ENCODE measurements around the gene ARL15.

GRCh38 chr5:54222336-54222735 lies 88.0 kb downstream of the ARL15 start:
- TF ChIP-seq CTCF (conservative IDR thresholded peaks at IDR 0.05; ENCODE audit: low read depth, low read length) = no peak
- TF ChIP-seq EZH2 (IDR thresholded peaks at IDR 0.05; ENCODE audit: low read length, unreplicated experiment) = no peak
- no peak for TF ChIP-seq EZH2phosphoT487 (IDR thresholded peaks at IDR 0.05; ENCODE audit: borderline replicate concordance, low read length)

Data from PC-3 (cell line).